HG03442 (cell line): Measurements from ENCODE around the gene ANO1.
"Not testable (repeated sequence)": the region's sequence is repeated elsewhere in the genome, so short reads cannot be mapped to it uniquely, and the experiment has no call there.

Experiments used
- ATAC-seq: cut with Tn5 transposase; IDR thresholded peaks from one replicate; pipeline ENCODE4 v1.9.1; 2021; ENCODE audit warnings: mild to moderate bottlenecking, moderate library complexity; ENCODE audit not compliant: unreplicated experiment

The ANO1 gene

GRCh38 chr11:70205049-70205725 lies 127.1 kb downstream of the ANO1 start:
- no peak for ATAC-seq

- ATAC-seq: no peak
Observed at GRCh38 chr11:70205766-70206165, 127.6 kb downstream of the ANO1 start.

- no peak for ATAC-seq
Observed at GRCh38 chr11:70206226-70206981, 128.3 kb downstream of the ANO1 start.

- ATAC-seq: no peak
Observed at GRCh38 chr11:70206982-70207376, 128.9 kb downstream of the ANO1 start.

GRCh38 chr11:70207531-70208131 lies 129.5 kb downstream of the ANO1 start:
- ATAC-seq: no peak

GRCh38 chr11:70209391-70209912 lies 131.3 kb downstream of the ANO1 start:
- ATAC-seq: no peak

- no peak for ATAC-seq
Observed at GRCh38 chr11:70210051-70210501, 132.0 kb downstream of the ANO1 start.

GRCh38 chr11:70210530-70210929 lies 132.4 kb downstream of the ANO1 start:
- ATAC-seq: no peak

GRCh38 chr11:70212227-70212811 lies 134.2 kb downstream of the ANO1 start:
- no peak for ATAC-seq

- not testable (repeated sequence) for ATAC-seq
Observed at GRCh38 chr11:70217388-70217787, 139.3 kb downstream of the ANO1 start.

GRCh38 chr11:70218076-70218475 lies 140.0 kb downstream of the ANO1 start:
- ATAC-seq: not testable (repeated sequence)

GRCh38 chr11:70220136-70220535 lies 142.0 kb downstream of the ANO1 start:
- ATAC-seq: no peak

GRCh38 chr11:70220920-70221319 lies 142.8 kb downstream of the ANO1 start:
- ATAC-seq: no peak

- no peak for ATAC-seq
Observed at GRCh38 chr11:70225681-70226177, 147.6 kb downstream of the ANO1 start.

GRCh38 chr11:70226183-70226582 lies 148.1 kb downstream of the ANO1 start:
- no peak for ATAC-seq

GRCh38 chr11:70226967-70227366 lies 148.8 kb downstream of the ANO1 start:
- ATAC-seq: no peak

- no peak for ATAC-seq
Observed at GRCh38 chr11:70229737-70230136, 151.6 kb downstream of the ANO1 start.

GRCh38 chr11:70230151-70230839 lies 152.2 kb downstream of the ANO1 start:
- no peak for ATAC-seq

GRCh38 chr11:70230840-70231710 lies 153.0 kb downstream of the ANO1 start:
- ATAC-seq: no peak

GRCh38 chr11:70233034-70233433 lies 154.9 kb downstream of the ANO1 start:
- no peak for ATAC-seq
